Measurements from ENCODE around the gene RPTOR.

Gene RPTOR

DNA sequence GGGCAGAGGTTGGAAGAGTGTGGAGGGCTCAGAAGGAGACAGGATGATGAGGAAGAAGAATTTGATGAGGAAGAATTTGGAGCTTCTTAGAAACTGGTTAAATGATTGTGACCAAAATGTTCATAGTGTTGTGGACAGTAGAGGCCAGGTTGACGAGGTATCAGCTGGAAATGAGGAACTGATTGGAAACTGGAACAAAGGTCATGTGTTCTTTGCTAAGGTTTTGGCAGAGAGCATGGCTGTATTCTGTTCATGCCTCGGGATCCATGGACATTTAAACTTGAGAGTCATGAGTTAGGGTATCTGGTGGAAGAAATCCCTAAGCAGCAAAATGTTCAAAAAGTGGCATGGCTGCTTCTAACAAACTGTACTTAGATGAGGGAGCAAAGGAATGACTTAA lies 466.3 kb downstream of the RPTOR start:
- Histone ChIP-seq H3K36me3 (replicated peaks; ENCODE audit: low read depth, low read length) (no peaks in the 10 kb centered on the region), H3K79me2 (ENCODE audit: low read length) (no peaks in the 10 kb centered on the region), H3K27ac (ENCODE audit: low read length) (no peak overlapping the region), H3K27me3 (ENCODE audit: low read depth, low read length) (no peaks in the 10 kb centered on the region; the same call in 1 of the 2 replicates), H3K4me1 (ENCODE audit: low read length) (no peaks in the 10 kb centered on the region), H3K4me2 (ENCODE audit: low read length) (no peak overlapping the region), H4K20me1 (ENCODE audit: insufficient read depth, low read length) (no peaks in the 10 kb centered on the region), H3K9me3 (ENCODE audit: insufficient read depth, low read length) (no peaks in the 10 kb centered on the region), H3K4me3 (ENCODE audit: low read length) (no peak overlapping the region), H3K9ac (ENCODE audit: low read length) (no peak overlapping the region), H2AFZ (ENCODE audit: low read depth, low read length) (no peak overlapping the region)
- no peak for TF ChIP-seq CTCF (IDR thresholded peaks at IDR 0.05; ENCODE audit: low read depth, low read length)
- no peak for TF ChIP-seq EZH2phosphoT487 (IDR thresholded peaks at IDR 0.05; ENCODE audit: low read depth)

DNA sequence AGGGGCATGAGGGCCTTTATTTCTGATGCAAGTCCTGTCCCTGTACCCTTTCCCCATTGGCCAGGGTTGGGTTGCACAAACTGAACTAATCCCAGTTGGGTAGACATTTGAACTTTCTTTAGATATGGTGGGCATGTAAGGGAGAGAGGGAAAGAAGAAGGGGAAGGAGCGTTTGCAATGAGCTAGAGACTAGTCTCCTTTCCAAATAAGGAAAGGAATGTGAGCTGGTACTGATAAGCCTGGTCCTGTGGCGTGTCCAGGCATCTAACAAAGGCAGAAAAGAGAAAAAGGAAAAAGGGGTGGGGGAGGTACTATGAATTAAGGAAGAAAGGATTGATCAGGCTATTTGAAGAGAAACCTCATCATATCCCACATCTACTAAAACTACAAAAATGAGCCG lies 467.3 kb downstream of the RPTOR start:
- H4K20me1 ChIP-seq (ENCODE audit: insufficient read depth, low read length), result no peaks in the 10 kb centered on the region
- no peaks in the 10 kb centered on the region for H3K36me3 ChIP-seq (replicated peaks; ENCODE audit: low read depth, low read length)
- no peak overlapping the region for H3K27ac ChIP-seq (ENCODE audit: low read length)
- peaks cover 8% of the 10 kb centered on the region for H3K27me3 ChIP-seq (ENCODE audit: low read depth, low read length)
- no peak for TF ChIP-seq CTCF (IDR thresholded peaks at IDR 0.05; ENCODE audit: low read depth, low read length)
- TF ChIP-seq EZH2phosphoT487 (IDR thresholded peaks at IDR 0.05; ENCODE audit: low read depth), result no peak
- H3K4me3 ChIP-seq (ENCODE audit: low read length), result no peak overlapping the region
- no peaks in the 10 kb centered on the region for H3K9me3 ChIP-seq (ENCODE audit: insufficient read depth, low read length)
- no peaks in the 10 kb centered on the region for H3K4me1 ChIP-seq (ENCODE audit: low read length)
- H3K9ac ChIP-seq (ENCODE audit: low read length), result no peak overlapping the region
- H3K79me2 ChIP-seq (ENCODE audit: low read length), result no peaks in the 10 kb centered on the region
- no peak overlapping the region for H2AFZ ChIP-seq (ENCODE audit: low read depth, low read length)
- H3K4me2 ChIP-seq (ENCODE audit: low read length), result no peak overlapping the region

DNA sequence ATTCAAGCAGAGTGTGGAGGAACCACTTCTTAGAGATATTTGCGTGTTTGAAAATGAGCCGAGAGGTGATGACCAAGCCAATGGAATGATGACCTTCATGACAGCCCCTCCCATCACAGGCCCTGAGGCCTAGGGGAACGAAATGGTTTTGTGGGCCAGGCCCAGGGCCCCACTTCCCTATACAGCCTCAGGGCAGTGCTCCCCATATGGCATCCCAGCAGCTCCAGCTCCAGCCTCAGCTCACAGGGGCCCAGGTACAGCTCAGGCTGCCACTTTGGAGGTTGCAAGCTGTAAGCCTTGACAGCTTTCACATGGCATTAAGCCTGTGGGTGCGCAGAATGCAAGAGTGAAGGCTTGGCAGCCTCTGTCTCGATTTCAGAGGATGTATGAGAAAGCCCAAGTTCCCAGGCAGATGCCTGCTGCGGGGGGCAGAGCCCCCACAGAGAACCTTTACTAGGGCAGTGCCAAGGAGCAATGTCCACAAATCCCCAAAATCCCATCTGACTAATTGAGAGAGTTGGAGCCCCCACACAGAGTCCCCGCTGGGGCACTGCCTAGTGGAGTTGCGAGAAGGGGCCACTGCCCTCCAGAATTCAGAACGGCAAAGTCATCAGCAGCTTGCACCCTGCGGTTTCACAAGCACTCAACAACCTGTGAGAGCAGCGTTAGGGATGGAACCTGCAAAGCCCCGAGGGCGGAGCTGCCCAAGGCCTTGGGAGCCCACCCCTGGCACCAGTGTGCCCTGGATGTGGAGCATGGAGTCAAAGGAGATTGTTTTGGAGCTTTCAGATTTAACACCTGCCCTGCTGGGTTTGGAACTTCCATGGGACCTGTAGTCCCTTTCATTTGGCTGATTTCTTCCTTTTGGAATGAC lies 468.2 kb downstream of the RPTOR start:
- no peak overlapping the region for H3K9ac ChIP-seq (ENCODE audit: low read length)

More for the DNA sequence above, 468.2 kb downstream of the RPTOR start:
- Histone ChIP-seq H3K27ac (ENCODE audit: low read length) (no peak overlapping the region), H3K36me3 (replicated peaks; ENCODE audit: low read depth, low read length) (no peaks in the 10 kb centered on the region), H3K79me2 (ENCODE audit: low read length) (no peaks in the 10 kb centered on the region), H3K27me3 (ENCODE audit: low read depth, low read length) (peaks cover 10% of the 10 kb centered on the region), H3K4me3 (ENCODE audit: low read length) (no peak overlapping the region), H3K4me2 (ENCODE audit: low read length) (no peak overlapping the region), H4K20me1 (ENCODE audit: insufficient read depth, low read length) (no peaks in the 10 kb centered on the region), H3K9me3 (ENCODE audit: insufficient read depth, low read length) (no peaks in the 10 kb centered on the region), H2AFZ (ENCODE audit: low read depth, low read length) (no peak overlapping the region), H3K4me1 (ENCODE audit: low read length) (no peaks in the 10 kb centered on the region)
- TF ChIP-seq EZH2phosphoT487 (IDR thresholded peaks at IDR 0.05; ENCODE audit: low read depth) (no peak), CTCF (IDR thresholded peaks at IDR 0.05; ENCODE audit: low read depth, low read length) (no peak)
